Right lobe of liver (tissue), 6 donors: ENCODE measurements around the gene MYMK. TPM values are rescaled to one million over a fixed set of nuclear protein-coding genes. Genes with fewer than 3 reads are reported as not detected.

Source experiments
- ATAC-seq, 4 donors: fragments of 200-7000 bp; cut with Tn5 transposase; one replicate each; pipeline ENCODE4 v1.9.1; 2020; ENCODE audit warnings: mild to moderate bottlenecking in 4 of 4, moderate library complexity in 4 of 4
- DNase-seq, 3 donors: peaks; one replicate each; pipeline ENCODE4 v3.0.0-alpha.2; 2020
- H3K27ac ChIP-seq, 3 donors: fragments of 200-600 bp; one replicate each; pipeline ENCODE4 v1.8.0; 2022
- H3K27me3 ChIP-seq, 2 donors: fragments of 200-600 bp; one replicate each; pipeline ENCODE4 v1.8.0; 2022
- H3K36me3 ChIP-seq, 4 donors: fragments of 200-600 bp; sonication (generic) in 1 of 4; one replicate each; pipeline versions ENCODE4 v1.5.1 to v1.8.0; 2017 to 2022; ENCODE audit warnings: control low read depth in 1 of 4
- H3K4me1 ChIP-seq, 4 donors: fragments of 200-600 bp; sonication (generic) in 1 of 4; one replicate each; pipeline versions ENCODE4 v1.5.1 to v1.8.0; 2017 to 2022; ENCODE audit warnings: control low read depth in 1 of 4
- H3K4me3 ChIP-seq, 3 donors: fragments of 200-600 bp; one replicate each; pipeline ENCODE4 v1.8.0; 2022
- H3K9me3 ChIP-seq, 4 donors: fragments of 200-600 bp; sonication (generic) in 1 of 4; one replicate each; pipeline versions ENCODE4 v1.5.1 to v1.8.0; 2017 to 2022; ENCODE audit warnings: control low read depth in 1 of 4
- CTCF ChIP-seq, 4 donors: fragments of 200-600 bp in 3 of 4; fragments of 450-650 bp in 1 of 4; IDR thresholded peaks; one replicate each; pipeline versions ENCODE4 v1.5.1 to v1.8.0; 2016 to 2022; ENCODE audit warnings: antibody characterized with exemption in 4 of 4, mild to moderate bottlenecking in 2 of 4
- POLR2A ChIP-seq: fragments of 450-650 bp; IDR thresholded peaks from one replicate; pipeline ENCODE4 v1.6.1; 2017; ENCODE audit warnings: antibody characterized with exemption, mild to moderate bottlenecking
- WGBS: methylation state at CpG from one replicate; pipeline ENCODE4 v1.1.6; 2018; ENCODE audit warnings: low coverage, low lambda C conversion rate; ENCODE audit not compliant: insufficient coverage; ENCODE audit errors: missing lambda C conversion rate; 5-methylcytosine and 5-hydroxymethylcytosine counted together
- intact Hi-C, 2 donors: fragments of 100-400 bp; cut with DNase I; formaldehyde crosslinking; loops; one replicate each; pipeline versions ENCODE4 v1.11.2 to v1.14.1; 2022
- total RNA-seq, 6 experiments: library from RNA; depleted of rRNA in 2 of 6; stranded (reverse); fragments of >200 nt in 2 of 6; fragmentation: NEBNext Ultra II Directional in 3 of 6; extraction: Animal tissue kit (Norgen Biotek cat#: 25700) in 3 of 6; gene quantifications; one replicate each; pipeline versions ENCODE4 v1.1.0 to v1.2.4, GENCODE V29; 2016 to 2023
- donor health status: DM: no; HTN: yes; CAD: no.
- donor health status: DM: no; HTN: no; CAD: no.
- donor health status: DM: no; HTN: no; CAD: no.
- donor health status: DM: no; HTN: yes; CAD: no.
- donor health status: DM: no; HTN: yes; CAD: no.

Gene MYMK
- total RNA-seq, 6 experiments from 2014 or later = not detected

- 85% methylated on average over 4 of the region's 9 CpGs for WGBS
- H3K27me3 ChIP-seq = no peaks in the 10 kb centered on the region
- no peak for ATAC-seq
- H3K27ac ChIP-seq = no peak overlapping the region
- DNase-seq = no peak
- intact Hi-C loops = no loop called here
- H3K4me3 ChIP-seq = no peak overlapping the region
- H3K36me3 ChIP-seq = no peaks in the 10 kb centered on the region
- TF ChIP-seq CTCF (IDR thresholded peaks at IDR 0.05) (no peak), POLR2A (no peak)
- H3K9me3 ChIP-seq = no peaks in the 10 kb centered on the region
- H3K4me1 ChIP-seq = peaks cover 0 to 20% (median 9%) of the 10 kb centered on the region in 4 donors
Measured at GRCh38 chr9:133516961-133517350, 7.8 kb downstream of the MYMK start.

GRCh38 chr9:133516256-133516960, 8.4 kb downstream of the MYMK start:
- DNase-seq (no peak), ATAC-seq (no peak)
- H3K4me1 ChIP-seq = peaks cover 0 to 15% (median 7%) of the 10 kb centered on the region in 4 donors
- TF ChIP-seq POLR2A (no peak), CTCF (IDR thresholded peaks at IDR 0.05) (no peak)
- H3K36me3 ChIP-seq = no peaks in the 10 kb centered on the region
- no peaks in the 10 kb centered on the region for H3K9me3 ChIP-seq
- no peak overlapping the region for H3K27ac ChIP-seq
- WGBS = no CpG with 5 or more reads among the region's 11 CpGs
- no peak overlapping the region for H3K4me3 ChIP-seq
- no peaks in the 10 kb centered on the region for H3K27me3 ChIP-seq
- intact Hi-C loops = no loop called here

GRCh38 chr9:133515615-133516255, 9.0 kb downstream of the MYMK start:
- Histone ChIP-seq H3K36me3 (no peaks in the 10 kb centered on the region), H3K27ac (no peak overlapping the region), H3K9me3 (no peaks in the 10 kb centered on the region), H3K4me1 (peaks cover 0 to 12% (median 3%) of the 10 kb centered on the region in 4 donors), H3K27me3 (no peaks in the 10 kb centered on the region), H3K4me3 (no peak overlapping the region)
- DNase-seq = no peak
- TF ChIP-seq POLR2A (no peak), CTCF (IDR thresholded peaks at IDR 0.05) (no peak)
- ATAC-seq = no peak
- WGBS = 100% methylated on average over 4 of the region's 17 CpGs
- intact Hi-C loops = no loop called here

- TF ChIP-seq CTCF (IDR thresholded peaks at IDR 0.05) (no peak), POLR2A (no peak)
- Histone ChIP-seq H3K4me1 (peaks cover 0 to 7% (median under 1%) of the 10 kb centered on the region in 4 donors), H3K4me3 (no peak overlapping the region), H3K36me3 (no peaks in the 10 kb centered on the region), H3K27ac (no peak overlapping the region), H3K9me3 (no peaks in the 10 kb centered on the region), H3K27me3 (no peaks in the 10 kb centered on the region)
- ATAC-seq (no peak), DNase-seq (no peak)
- 95% methylated on average over 3 of the region's 10 CpGs for WGBS
- intact Hi-C loops = no loop called here
Measured at GRCh38 chr9:133515240-133515610, 9.5 kb downstream of the MYMK start.
